Astrocyte (in vitro differentiated cells and primary cell): ENCODE results near the gene ZBTB2.

Experiments used
- CTCF ChIP-seq: IDR thresholded peaks from 2 replicates; pipeline ENCODE4 v1.5.1; 2011; ENCODE audit warnings: low read depth, mild to moderate bottlenecking, inconsistent platforms, low read length, moderate library complexity; ENCODE audit not compliant: insufficient read depth
- EZH2 ChIP-seq: IDR thresholded peaks from 2 replicates; pipeline ENCODE4 v1.6.1; 2012; ENCODE audit warnings: mild to moderate bottlenecking, low read length, inconsistent platforms; ENCODE audit not compliant: insufficient read depth

GRCh38 chr6:151379933-151380847, 11.2 kb downstream of the ZBTB2 start:
- no peak for TF ChIP-seq CTCF
- no peak for TF ChIP-seq EZH2
